Neural cell (in vitro differentiated cells): Measurements from ENCODE around the gene RPL36.

Source experiments
- CTCF ChIP-seq: fragments of 450-650 bp; IDR thresholded peaks from 2 replicates; pipeline ENCODE4 v1.5.1; 2014; ENCODE audit warnings: antibody characterized with exemption, mild to moderate bottlenecking, moderate library complexity; ENCODE audit not compliant: poor library complexity, severe bottlenecking
- EP300 ChIP-seq: fragments of 450-650 bp; conservative IDR thresholded peaks from 2 replicates; pipeline ENCODE4 v1.6.1; 2014; ENCODE audit warnings: antibody characterized with exemption, mild to moderate bottlenecking, moderate library complexity; ENCODE audit not compliant: poor library complexity, severe bottlenecking
- EZH2 ChIP-seq: fragments of 200-600, 300-800 bp; shearing (Covaris generic), sonication (generic); IDR thresholded peaks from 2 replicates; pipeline ENCODE4 v1.6.1; 2014; ENCODE audit warnings: antibody characterized with exemption, low read length, borderline replicate concordance, mild to moderate bottlenecking; ENCODE audit not compliant: insufficient read depth, poor library complexity, severe bottlenecking
- MXI1 ChIP-seq: fragments of 450-650 bp; conservative IDR thresholded peaks from 2 replicates; pipeline ENCODE4 v1.6.1; 2014; ENCODE audit warnings: antibody characterized with exemption, mild to moderate bottlenecking; ENCODE audit not compliant: poor library complexity, severe bottlenecking
- POLR2AphosphoS5 ChIP-seq: IDR thresholded peaks from 2 replicates; pipeline ENCODE4 v1.6.1; 2012
- RAD21 ChIP-seq: fragments of 450-650 bp; conservative IDR thresholded peaks from 2 replicates; pipeline ENCODE4 v1.6.1; 2014; ENCODE audit warnings: antibody characterized with exemption, mild to moderate bottlenecking, moderate library complexity
- REST ChIP-seq: IDR thresholded peaks from 2 replicates; pipeline ENCODE4 v1.6.1; 2012; ENCODE audit warnings: borderline replicate concordance
- SMC3 ChIP-seq: fragments of 450-650 bp; conservative IDR thresholded peaks from 2 replicates; pipeline ENCODE4 v1.6.1; 2014; ENCODE audit warnings: antibody characterized with exemption, mild to moderate bottlenecking, moderate library complexity; ENCODE audit not compliant: poor library complexity
- TAF1 ChIP-seq: IDR thresholded peaks from 2 replicates; pipeline ENCODE4 v1.6.1; 2012; ENCODE audit warnings: low read depth

- TF ChIP-seq CTCF (no peak), TAF1 (no peak), EZH2 (no peak), RAD21 (no peak), POLR2AphosphoS5 (no peak), MXI1 (no peak), REST (no peak), SMC3 (no peak), EP300 (no peak)
These were observed 28.6 kb downstream of the RPL36 start for GRCh38 chr19:5718579-5719273.
